ENCODE measurements around the gene PROS1.

DNA sequence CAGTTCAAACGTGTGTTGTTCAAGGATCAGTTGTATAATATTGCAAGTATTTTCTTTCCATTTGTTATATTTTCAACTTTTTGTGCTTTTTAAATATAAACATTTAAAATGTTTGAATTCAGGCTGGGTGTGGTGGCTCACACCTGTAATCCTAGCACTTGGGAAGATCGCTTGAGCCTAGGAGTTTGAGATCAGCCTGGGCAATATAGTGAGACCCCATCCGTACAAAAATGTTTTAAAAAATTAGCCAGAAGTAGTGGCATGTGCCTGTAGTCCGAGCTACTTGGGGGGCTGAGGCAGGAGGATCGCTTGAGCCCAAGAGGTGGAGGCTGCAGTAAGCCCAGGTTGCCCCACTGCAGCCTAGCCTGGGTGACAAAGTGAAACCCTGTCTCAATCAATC, 10.9 kb upstream of the PROS1 start:
- TF ChIP-seq, protein P1, sequence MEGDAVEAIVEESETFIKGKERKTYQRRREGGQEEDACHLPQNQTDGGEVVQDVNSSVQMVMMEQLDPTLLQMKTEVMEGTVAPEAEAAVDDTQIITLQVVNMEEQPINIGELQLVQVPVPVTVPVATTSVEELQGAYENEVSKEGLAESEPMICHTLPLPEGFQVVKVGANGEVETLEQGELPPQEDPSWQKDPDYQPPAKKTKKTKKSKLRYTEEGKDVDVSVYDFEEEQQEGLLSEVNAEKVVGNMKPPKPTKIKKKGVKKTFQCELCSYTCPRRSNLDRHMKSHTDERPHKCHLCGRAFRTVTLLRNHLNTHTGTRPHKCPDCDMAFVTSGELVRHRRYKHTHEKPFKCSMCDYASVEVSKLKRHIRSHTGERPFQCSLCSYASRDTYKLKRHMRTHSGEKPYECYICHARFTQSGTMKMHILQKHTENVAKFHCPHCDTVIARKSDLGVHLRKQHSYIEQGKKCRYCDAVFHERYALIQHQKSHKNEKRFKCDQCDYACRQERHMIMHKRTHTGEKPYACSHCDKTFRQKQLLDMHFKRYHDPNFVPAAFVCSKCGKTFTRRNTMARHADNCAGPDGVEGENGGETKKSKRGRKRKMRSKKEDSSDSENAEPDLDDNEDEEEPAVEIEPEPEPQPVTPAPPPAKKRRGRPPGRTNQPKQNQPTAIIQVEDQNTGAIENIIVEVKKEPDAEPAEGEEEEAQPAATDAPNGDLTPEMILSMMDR (IDR thresholded peaks at IDR 0.05; ENCODE audit: borderline replicate concordance, extremely low read depth, low read length, poor library complexity, severe bottlenecking): no peak
- TF ChIP-seq EZH2 (IDR thresholded peaks at IDR 0.05; ENCODE audit: borderline replicate concordance, low read depth, low read length, severe bottlenecking): no peak

Measured in DND-41 (cell line).